Epidermal melanocyte (primary cell): Measurements from ENCODE around the gene FAM24B.
"Not testable (repeated sequence)": the region's sequence is repeated elsewhere in the genome, so short reads cannot be mapped to it uniquely, and the experiment has no call there.

Source experiments
- DNase-seq: peaks from one replicate; pipeline ENCODE4 v3.0.0; 2011; ENCODE audit warnings: low spot score; ENCODE audit not compliant: insufficient read length

The FAM24B gene

GRCh38 chr10:122859527-122859926, 19.9 kb downstream of the FAM24B start:
- DNase-seq = no peak

- not testable (repeated sequence) for DNase-seq
These were observed 21.3 kb downstream of the FAM24B start for GRCh38 chr10:122858042-122858441.

- DNase-seq = no peak
These were observed 22.5 kb downstream of the FAM24B start for GRCh38 chr10:122856902-122857301.

- DNase-seq = no peak
These were observed 23.6 kb downstream of the FAM24B start for GRCh38 chr10:122855745-122856144.

- DNase-seq = no peak
These were observed 24.7 kb downstream of the FAM24B start for GRCh38 chr10:122854648-122855047.

GRCh38 chr10:122853665-122854313, 25.6 kb downstream of the FAM24B start:
- DNase-seq = no peak

GRCh38 chr10:122852261-122852660, 27.1 kb downstream of the FAM24B start:
- no peak for DNase-seq

- no peak for DNase-seq
These were observed 28.4 kb downstream of the FAM24B start for GRCh38 chr10:122850705-122851640.

- no peak for DNase-seq
These were observed 29.3 kb downstream of the FAM24B start for GRCh38 chr10:122849900-122850605.

GRCh38 chr10:122849090-122849489, 30.3 kb downstream of the FAM24B start:
- DNase-seq = no peak

- no peak for DNase-seq
These were observed 31.4 kb downstream of the FAM24B start for GRCh38 chr10:122847782-122848604.

- DNase-seq = no peak
These were observed 33.5 kb downstream of the FAM24B start, which contains the start of gene CUZD1 for GRCh38 chr10:122845783-122846332. Gene CUZD1 (minus strand): TSS chr10:122845857. CDS start chr10:122845843, 14 bp downstream.

- no peak for DNase-seq
These were observed 35.2 kb downstream of the FAM24B start for GRCh38 chr10:122844146-122844545.

- no peak for DNase-seq
These were observed 37.8 kb downstream of the FAM24B start for GRCh38 chr10:122841569-122841968.

- DNase-seq = no peak
These were observed 39.9 kb downstream of the FAM24B start for GRCh38 chr10:122839505-122839904.

GRCh38 chr10:122838880-122839279, 40.5 kb downstream of the FAM24B start:
- DNase-seq = no peak

GRCh38 chr10:122835908-122836307, 43.5 kb downstream of the FAM24B start:
- DNase-seq = no peak

- no peak for DNase-seq
These were observed 48.4 kb downstream of the FAM24B start for GRCh38 chr10:122830965-122831353.

- no peak for DNase-seq
These were observed 49.0 kb downstream of the FAM24B start for GRCh38 chr10:122830273-122830964.

- DNase-seq = no peak
These were observed 49.9 kb downstream of the FAM24B start for GRCh38 chr10:122829454-122829853.
